GM23338 (cell line): ENCODE measurements around the gene MARK3.

Experiments
- EZH2 ChIP-seq: fragments of 200-600 bp; sonication (generic); IDR thresholded peaks from one replicate; pipeline ENCODE4 v1.8.0; 2017; ENCODE audit warnings: antibody characterized with exemption, mild to moderate bottlenecking, low read depth; ENCODE audit not compliant: unreplicated experiment
- EZH2phosphoT487 ChIP-seq: fragments of 200-600 bp; sonication (generic); IDR thresholded peaks from one replicate; pipeline ENCODE4 v1.8.1; 2018; ENCODE audit warnings: antibody characterized with exemption; ENCODE audit not compliant: unreplicated experiment
- JUNB ChIP-seq: IDR thresholded peaks from one replicate; pipeline ENCODE4 v1.6.1; 2016; ENCODE audit warnings: antibody characterized with exemption; ENCODE audit not compliant: unreplicated experiment
- POLR2AphosphoS5 ChIP-seq: IDR thresholded peaks from 2 replicates; pipeline ENCODE4 v1.6.1; 2016; ENCODE audit warnings: antibody characterized with exemption, low read depth
- STAT1 ChIP-seq: IDR thresholded peaks from one replicate; pipeline ENCODE4 v1.6.1; 2016; ENCODE audit warnings: antibody characterized with exemption; ENCODE audit not compliant: unreplicated experiment
- ZNF114 ChIP-seq: fragments of 250-450 bp; sonication (Bioruptor Pico); IDR thresholded peaks from 2 replicates; pipeline ENCODE4 v1.5.0; 2020; ENCODE audit warnings: mild to moderate bottlenecking, moderate library complexity
- ZNF331 ChIP-seq: fragments of 250-450 bp; sonication (Bioruptor Pico); IDR thresholded peaks from 2 replicates; pipeline ENCODE4 v1.5.0; 2020; ENCODE audit warnings: low read depth, mild to moderate bottlenecking, moderate library complexity
- TF ChIP-seq, protein P1 (sequence below), 2 experiments: fragments of 200-600 bp in 1 of 2; sonication (generic) in 1 of 2; conservative IDR thresholded peaks; 2 replicates each; pipeline versions ENCODE4 v1.5.1 to v1.6.1; 2016 to 2017; ENCODE audit warnings: antibody characterized with exemption in 2 of 2, low read depth in 2 of 2, mild to moderate bottlenecking in 2 of 2, moderate library complexity in 1 of 2
- TF ChIP-seq, protein P2 (sequence below): IDR thresholded peaks from one replicate; pipeline ENCODE4 v1.6.1; 2018; ENCODE audit warnings: antibody characterized with exemption; ENCODE audit not compliant: unreplicated experiment

DNA sequence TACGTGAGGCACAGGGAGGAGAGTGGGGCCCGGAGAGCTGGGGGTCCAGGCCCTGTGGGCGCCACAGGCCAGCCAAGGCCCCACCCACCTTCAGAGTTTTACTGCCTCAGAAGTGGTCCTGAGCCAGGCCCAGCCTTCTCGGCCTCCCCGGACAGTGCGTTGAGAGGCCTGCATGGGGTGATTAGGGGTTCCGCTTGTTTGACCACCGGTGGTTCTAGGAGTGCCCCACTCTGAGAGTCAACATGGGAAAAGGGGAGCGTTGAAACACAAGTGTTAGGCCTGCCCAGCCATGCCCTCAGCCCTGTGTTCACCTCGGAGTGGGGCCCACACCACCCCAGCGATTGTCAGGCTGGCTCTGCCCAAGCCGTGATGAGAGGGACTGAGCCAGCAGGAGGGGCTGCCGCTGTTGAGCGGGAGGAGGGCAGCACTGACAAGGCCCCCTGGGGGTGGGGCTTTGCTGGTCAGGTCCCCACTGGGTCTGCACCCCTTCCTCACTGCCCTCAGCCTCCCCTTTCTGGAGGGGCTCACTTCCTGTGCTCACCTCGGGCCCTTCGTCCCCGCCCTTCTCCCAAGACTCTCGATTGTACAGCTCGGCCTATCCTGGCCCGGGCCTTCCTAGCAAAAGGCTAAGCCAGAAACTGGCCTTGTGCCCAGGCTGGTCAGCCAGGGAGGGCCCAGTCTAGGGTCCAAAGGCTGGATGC, 132.7 kb downstream of the MARK3 start:
- TF ChIP-seq, protein P1, sequence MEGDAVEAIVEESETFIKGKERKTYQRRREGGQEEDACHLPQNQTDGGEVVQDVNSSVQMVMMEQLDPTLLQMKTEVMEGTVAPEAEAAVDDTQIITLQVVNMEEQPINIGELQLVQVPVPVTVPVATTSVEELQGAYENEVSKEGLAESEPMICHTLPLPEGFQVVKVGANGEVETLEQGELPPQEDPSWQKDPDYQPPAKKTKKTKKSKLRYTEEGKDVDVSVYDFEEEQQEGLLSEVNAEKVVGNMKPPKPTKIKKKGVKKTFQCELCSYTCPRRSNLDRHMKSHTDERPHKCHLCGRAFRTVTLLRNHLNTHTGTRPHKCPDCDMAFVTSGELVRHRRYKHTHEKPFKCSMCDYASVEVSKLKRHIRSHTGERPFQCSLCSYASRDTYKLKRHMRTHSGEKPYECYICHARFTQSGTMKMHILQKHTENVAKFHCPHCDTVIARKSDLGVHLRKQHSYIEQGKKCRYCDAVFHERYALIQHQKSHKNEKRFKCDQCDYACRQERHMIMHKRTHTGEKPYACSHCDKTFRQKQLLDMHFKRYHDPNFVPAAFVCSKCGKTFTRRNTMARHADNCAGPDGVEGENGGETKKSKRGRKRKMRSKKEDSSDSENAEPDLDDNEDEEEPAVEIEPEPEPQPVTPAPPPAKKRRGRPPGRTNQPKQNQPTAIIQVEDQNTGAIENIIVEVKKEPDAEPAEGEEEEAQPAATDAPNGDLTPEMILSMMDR (conservative IDR thresholded peaks at IDR 0.05; ENCODE audit: low read depth in 2 of 2): 0 out of 4 replicates have a peak, but pooled peaks of 1 of the 2 experiments have one; percentile 3
- TF ChIP-seq, protein P2, sequence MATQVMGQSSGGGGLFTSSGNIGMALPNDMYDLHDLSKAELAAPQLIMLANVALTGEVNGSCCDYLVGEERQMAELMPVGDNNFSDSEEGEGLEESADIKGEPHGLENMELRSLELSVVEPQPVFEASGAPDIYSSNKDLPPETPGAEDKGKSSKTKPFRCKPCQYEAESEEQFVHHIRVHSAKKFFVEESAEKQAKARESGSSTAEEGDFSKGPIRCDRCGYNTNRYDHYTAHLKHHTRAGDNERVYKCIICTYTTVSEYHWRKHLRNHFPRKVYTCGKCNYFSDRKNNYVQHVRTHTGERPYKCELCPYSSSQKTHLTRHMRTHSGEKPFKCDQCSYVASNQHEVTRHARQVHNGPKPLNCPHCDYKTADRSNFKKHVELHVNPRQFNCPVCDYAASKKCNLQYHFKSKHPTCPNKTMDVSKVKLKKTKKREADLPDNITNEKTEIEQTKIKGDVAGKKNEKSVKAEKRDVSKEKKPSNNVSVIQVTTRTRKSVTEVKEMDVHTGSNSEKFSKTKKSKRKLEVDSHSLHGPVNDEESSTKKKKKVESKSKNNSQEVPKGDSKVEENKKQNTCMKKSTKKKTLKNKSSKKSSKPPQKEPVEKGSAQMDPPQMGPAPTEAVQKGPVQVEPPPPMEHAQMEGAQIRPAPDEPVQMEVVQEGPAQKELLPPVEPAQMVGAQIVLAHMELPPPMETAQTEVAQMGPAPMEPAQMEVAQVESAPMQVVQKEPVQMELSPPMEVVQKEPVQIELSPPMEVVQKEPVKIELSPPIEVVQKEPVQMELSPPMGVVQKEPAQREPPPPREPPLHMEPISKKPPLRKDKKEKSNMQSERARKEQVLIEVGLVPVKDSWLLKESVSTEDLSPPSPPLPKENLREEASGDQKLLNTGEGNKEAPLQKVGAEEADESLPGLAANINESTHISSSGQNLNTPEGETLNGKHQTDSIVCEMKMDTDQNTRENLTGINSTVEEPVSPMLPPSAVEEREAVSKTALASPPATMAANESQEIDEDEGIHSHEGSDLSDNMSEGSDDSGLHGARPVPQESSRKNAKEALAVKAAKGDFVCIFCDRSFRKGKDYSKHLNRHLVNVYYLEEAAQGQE: no peak
- TF ChIP-seq EZH2: no peak
- 0 out of 2 replicates have a peak, but pooled peaks have one; percentile 10 for TF ChIP-seq POLR2AphosphoS5
- no peak for TF ChIP-seq ZNF331 (CRISPR knock-in tag)
- TF ChIP-seq EZH2phosphoT487: no peak
- TF ChIP-seq ZNF114 (CRISPR knock-in tag): no peak
- no peak for TF ChIP-seq STAT1
- no peak for TF ChIP-seq JUNB
